PC-3 (cell line): ENCODE data around the gene CA11. TPM values are rescaled to one million over a fixed set of nuclear protein-coding genes. Genes with fewer than 3 reads are reported as not detected.

Source experiments
- ATAC-seq: fragments of 200-7000 bp; cut with Tn5 transposase; 2 replicates; pipeline ENCODE4 v1.9.1; 2020; ENCODE audit warnings: mild to moderate bottlenecking, moderate library complexity
- BruUV-seq: library from RNA; stranded (reverse); fragments of 400-500 nt; replicated peaks from 2 replicates; lab custom pipeline; 2021; lab: Mats Ljungman, UMichigan
- CTCF ChIA-PET: fragments of 300-600 bp; sonication (Branson Sonifier 250); formaldehyde crosslinking; loops from one replicate; lab custom pipeline; 2022; ENCODE audit warnings: antibody characterized with exemption; lab: Charles Lee
- POLR2A ChIA-PET: fragments of 300-600 bp; sonication (Branson Sonifier 250); formaldehyde crosslinking; loops from one replicate; lab custom pipeline; 2022; ENCODE audit warnings: antibody characterized with exemption; ENCODE audit not compliant: unreplicated experiment; lab: Charles Lee
- DNase-seq: peaks from one replicate; pipeline ENCODE4 v3.0.0-alpha.2; 2015
- H2AFZ ChIP-seq: fragments of 300-600 bp; sonication (generic); 2 replicates; pipeline ENCODE4 v1.6.0; 2016; ENCODE audit warnings: antibody characterized with exemption, low read length
- H3F3A ChIP-seq: fragments of 300-600 bp; sonication (generic); one replicate; pipeline ENCODE4 v1.6.0; 2017; ENCODE audit warnings: antibody characterized with exemption, low read length, control low read depth, mild to moderate bottlenecking; ENCODE audit not compliant: unreplicated experiment
- H3K27ac ChIP-seq: fragments of 300-600 bp; sonication (generic); 2 replicates; pipeline ENCODE4 v1.5.1; 2016; ENCODE audit warnings: mild to moderate bottlenecking, low read length
- H3K27me3 ChIP-seq: fragments of 300-600 bp; sonication (generic); 2 replicates; pipeline ENCODE4 v1.6.1; 2016; ENCODE audit warnings: low read length, mixed read lengths
- H3K36me3 ChIP-seq: fragments of 300-600 bp; sonication (generic); 2 replicates; pipeline ENCODE4 v1.6.1; 2016; ENCODE audit warnings: low read depth, mixed run types, low read length, mixed read lengths
- H3K4me1 ChIP-seq: fragments of 300-600 bp; sonication (generic); 2 replicates; pipeline ENCODE4 v1.5.1; 2016; ENCODE audit warnings: low read length; ENCODE audit not compliant: insufficient read depth
- H3K4me2 ChIP-seq: fragments of 300-600 bp; sonication (generic); 2 replicates; pipeline ENCODE4 v1.6.0; 2016; ENCODE audit warnings: low read length
- H3K4me3 ChIP-seq: fragments of 300-600 bp; sonication (generic); 2 replicates; pipeline ENCODE4 v1.5.1; 2016; ENCODE audit warnings: mild to moderate bottlenecking, low read length, mixed read lengths
- H3K79me2 ChIP-seq: fragments of 300-600 bp; sonication (generic); 2 replicates; pipeline ENCODE4 v1.6.1; 2017; ENCODE audit warnings: low read length, mixed read lengths
- H3K9ac ChIP-seq: fragments of 300-600 bp; sonication (generic); 2 replicates; pipeline ENCODE4 v1.6.0; 2016; ENCODE audit warnings: mild to moderate bottlenecking, low read length
- H3K9me2 ChIP-seq: fragments of 300-600 bp; sonication (generic); replicated peaks from 2 replicates; pipeline ENCODE4 v1.6.1; 2016; ENCODE audit warnings: mixed run types, low read length, mixed read lengths
- H3K9me3 ChIP-seq: fragments of 300-600 bp; sonication (generic); 2 replicates; pipeline ENCODE4 v1.6.1; 2016; ENCODE audit warnings: low read length, mixed read lengths
- H4K20me1 ChIP-seq: fragments of 300-600 bp; sonication (generic); 2 replicates; pipeline ENCODE4 v1.6.1; 2016; ENCODE audit warnings: low read length, mixed read lengths
- CTCF ChIP-seq: fragments of 300-600 bp; sonication (generic); conservative IDR thresholded peaks from 2 replicates; pipeline ENCODE4 v1.5.1; 2017; ENCODE audit warnings: antibody characterized with exemption, low read depth, mild to moderate bottlenecking, low read length
- EZH2 ChIP-seq: fragments of 300-600 bp; sonication (generic); IDR thresholded peaks from one replicate; pipeline ENCODE4 v1.6.1; 2017; ENCODE audit warnings: antibody characterized with exemption, mild to moderate bottlenecking, low read length; ENCODE audit not compliant: unreplicated experiment
- EZH2phosphoT487 ChIP-seq: fragments of 300-600 bp; sonication (generic); IDR thresholded peaks from 2 replicates; pipeline ENCODE4 v1.6.1; 2018; ENCODE audit warnings: mild to moderate bottlenecking, antibody characterized with exemption, low read length, borderline replicate concordance
- intact Hi-C: fragments of 100-400 bp; cut with micrococcal nuclease; formaldehyde crosslinking; loops from 2 replicates; pipeline ENCODE4 v1.9.0; 2023
- total RNA-seq: library from RNA; depleted of rRNA; stranded (reverse); fragments of >200 nt; gene quantifications from 2 replicates; pipeline ENCODE4 v1.2.3, GENCODE V29; 2014

The CA11 gene
- total RNA-seq, 1 experiment from 2014 or later, result 4.1 TPM

GRCh38 chr19:48654299-48655059 lies 8.5 kb upstream of the CA11 start:
- Histone ChIP-seq H3K4me3 (no peak overlapping the region), H3K9me2 (no peaks in the 10 kb centered on the region), H3K36me3 (no peaks in the 10 kb centered on the region), H3K27me3 (no peaks in the 10 kb centered on the region), H2AFZ (no peak overlapping the region), H3K79me2 (no peaks in the 10 kb centered on the region), H3K4me2 (no peak overlapping the region), H3K9ac (no peak overlapping the region), H3F3A (no peaks in the 10 kb centered on the region), H3K4me1 (no peaks in the 10 kb centered on the region), H3K27ac (no peak overlapping the region), H3K9me3 (no peaks in the 10 kb centered on the region), H4K20me1 (no peaks in the 10 kb centered on the region)
- DNase-seq (no peak), ATAC-seq (no peak)
- CTCF ChIA-PET, result no interaction called here
- no TSS peak for BruUV-seq
- POLR2A ChIA-PET, result no interaction called here
- no peak for TF ChIP-seq CTCF
- no peak for TF ChIP-seq EZH2
- no peak for TF ChIP-seq EZH2phosphoT487
- intact Hi-C loops, result no loop called here

- H3K4me2 ChIP-seq, result no peak overlapping the region
- no peak overlapping the region for H2AFZ ChIP-seq
- H4K20me1 ChIP-seq, result no peaks in the 10 kb centered on the region
- ATAC-seq (no peak), DNase-seq (no peak)
- H3K79me2 ChIP-seq, result no peaks in the 10 kb centered on the region
- H3K4me1 ChIP-seq, result no peaks in the 10 kb centered on the region
- POLR2A ChIA-PET, result no interaction called here
- H3K4me3 ChIP-seq, result no peak overlapping the region
- no peak for TF ChIP-seq EZH2
- TF ChIP-seq CTCF, result no peak
- no peak for TF ChIP-seq EZH2phosphoT487
- intact Hi-C loops, result no loop called here
- BruUV-seq, result no TSS peak
- CTCF ChIA-PET, result no interaction called here
- no peak overlapping the region for H3K9ac ChIP-seq
- no peaks in the 10 kb centered on the region for H3K9me3 ChIP-seq
- no peak overlapping the region for H3K27ac ChIP-seq
- H3K27me3 ChIP-seq, result no peaks in the 10 kb centered on the region
- H3K36me3 ChIP-seq, result no peaks in the 10 kb centered on the region
- H3K9me2 ChIP-seq, result no peaks in the 10 kb centered on the region
- no peaks in the 10 kb centered on the region for H3F3A ChIP-seq
Measured at GRCh38 chr19:48651683-48652048, 5.7 kb upstream of the CA11 start.

DNA sequence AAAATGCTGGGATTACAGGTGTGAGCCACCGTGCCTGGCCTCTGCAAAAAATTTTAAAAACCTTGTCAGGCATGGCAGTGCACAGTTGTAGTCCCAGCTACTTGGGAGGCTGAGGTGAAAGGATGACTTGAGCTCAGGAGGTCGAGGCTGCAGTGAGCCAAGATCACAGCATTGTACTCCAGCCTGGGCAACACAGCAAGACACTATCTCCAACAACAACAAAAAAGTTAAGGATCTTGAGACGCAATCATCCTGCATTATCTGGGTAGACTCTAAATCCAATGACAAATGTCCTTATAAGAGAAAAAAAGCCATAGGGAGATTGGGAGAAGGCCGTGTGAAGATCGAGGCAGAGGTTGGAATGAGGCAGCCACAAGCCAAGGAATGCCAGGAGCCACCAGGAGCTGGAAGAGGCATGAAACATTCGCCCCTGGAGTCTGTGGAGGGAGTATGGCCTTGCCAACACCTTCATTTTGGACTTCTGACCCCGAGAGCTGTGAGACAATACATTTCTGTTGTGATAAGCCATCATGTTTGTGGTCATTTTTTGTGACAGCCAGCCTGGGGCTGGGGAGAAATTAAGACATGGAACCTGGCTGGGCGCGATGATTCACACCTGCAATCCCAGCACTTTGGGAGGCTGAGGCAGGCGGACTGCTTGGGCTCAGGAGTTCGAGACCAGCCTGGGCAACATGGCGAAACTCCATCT lies 5.1 kb upstream of the CA11 start:
- Histone ChIP-seq H3K4me3 (no peak overlapping the region), H4K20me1 (no peaks in the 10 kb centered on the region), H3K9me2 (no peaks in the 10 kb centered on the region), H3K9me3 (no peaks in the 10 kb centered on the region), H3K79me2 (no peaks in the 10 kb centered on the region), H3K4me1 (no peaks in the 10 kb centered on the region), H3F3A (no peaks in the 10 kb centered on the region), H3K36me3 (no peaks in the 10 kb centered on the region), H3K27me3 (no peaks in the 10 kb centered on the region), H3K9ac (no peak overlapping the region), H2AFZ (no peak overlapping the region), H3K27ac (no peak overlapping the region), H3K4me2 (no peak overlapping the region)
- TF ChIP-seq CTCF (no peak), EZH2 (no peak), EZH2phosphoT487 (no peak)
- no TSS peak for BruUV-seq
- ChIA-PET POLR2A (no interaction called here), CTCF (no interaction called here)
- no peak for DNase-seq
- intact Hi-C loops, result no loop called here
- ATAC-seq, result no peak
